H9 (cell line): Measurements from ENCODE around the gene SV2C. TPM values are rescaled to one million over a fixed set of nuclear protein-coding genes. Genes with fewer than 3 reads are reported as not detected.

Experiments
- DNase-seq: peaks from one replicate; pipeline ENCODE4 v3.0.0-alpha.2; 2017
- H2AFZ ChIP-seq: one replicate; pipeline ENCODE4 v1.6.1; 2013; ENCODE audit warnings: mild to moderate bottlenecking, low read length, control low read depth, moderate library complexity
- H2AK5ac ChIP-seq: 2 replicates; pipeline ENCODE4 v1.6.1; 2013; ENCODE audit warnings: low read length, control low read depth, mixed read lengths; ENCODE audit not compliant: insufficient read length
- H2BK120ac ChIP-seq: one replicate; pipeline ENCODE4 v1.6.1; 2013; ENCODE audit warnings: low read depth, mild to moderate bottlenecking, low read length, control low read depth, inconsistent platforms; ENCODE audit not compliant: poor library complexity, severe bottlenecking
- H2BK12ac ChIP-seq: 2 replicates; pipeline ENCODE4 v1.6.1; 2013; ENCODE audit warnings: low read length, control low read depth, mixed read lengths, low read depth; ENCODE audit not compliant: insufficient read length
- H2BK15ac ChIP-seq: 2 replicates; pipeline ENCODE4 v1.6.1; 2013; ENCODE audit warnings: low read depth, low read length, control low read depth
- H2BK20ac ChIP-seq: one replicate; pipeline ENCODE4 v1.6.1; 2013; ENCODE audit warnings: low read depth, mild to moderate bottlenecking, low read length, control low read depth, inconsistent platforms; ENCODE audit not compliant: poor library complexity, severe bottlenecking
- H2BK5ac ChIP-seq: 2 replicates; pipeline ENCODE4 v1.6.1; 2013; ENCODE audit warnings: low read length, control low read depth, mixed read lengths; ENCODE audit not compliant: insufficient read length
- H3K14ac ChIP-seq: 2 replicates; pipeline ENCODE4 v1.6.1; 2013; ENCODE audit warnings: low read length, control low read depth; ENCODE audit not compliant: insufficient read depth
- H3K18ac ChIP-seq: 2 replicates; pipeline ENCODE4 v1.6.1; 2013; ENCODE audit warnings: low read depth, mild to moderate bottlenecking, mixed read lengths, low read length, control low read depth; ENCODE audit not compliant: insufficient read length
- H3K23ac ChIP-seq: 2 replicates; pipeline ENCODE4 v1.6.1; 2013; ENCODE audit warnings: low read length, control low read depth, mixed read lengths, low read depth; ENCODE audit not compliant: insufficient read length
- H3K23me2 ChIP-seq: 2 replicates; pipeline ENCODE4 v1.6.1; 2013; ENCODE audit warnings: low read depth, mild to moderate bottlenecking, mixed read lengths, low read length, control low read depth; ENCODE audit not compliant: insufficient read length, poor library complexity, severe bottlenecking
- H3K27ac ChIP-seq: 2 replicates; pipeline ENCODE4 v1.5.1; 2013; ENCODE audit warnings: low read length, control low read depth, mixed read lengths, low read depth; ENCODE audit not compliant: insufficient read length
- H3K27me3 ChIP-seq: 2 replicates; pipeline ENCODE4 v1.6.1; 2013; ENCODE audit warnings: low read length, control low read depth, inconsistent platforms; ENCODE audit not compliant: insufficient read depth
- H3K4ac ChIP-seq: 2 replicates; pipeline ENCODE4 v1.6.1; 2013; ENCODE audit warnings: low read depth, mild to moderate bottlenecking, control low read depth, inconsistent platforms, low read length, moderate library complexity
- H3K4me1 ChIP-seq: 2 replicates; pipeline ENCODE4 v1.6.1; 2013; ENCODE audit warnings: low read length, control low read depth, inconsistent platforms; ENCODE audit not compliant: insufficient read depth
- H3K4me2 ChIP-seq: 2 replicates; pipeline ENCODE4 v1.6.1; 2013; ENCODE audit warnings: low read length, control low read depth, mixed read lengths; ENCODE audit not compliant: insufficient read length, insufficient read depth
- H3K56ac ChIP-seq: 2 replicates; pipeline ENCODE4 v1.6.1; 2013; ENCODE audit warnings: low read depth, mild to moderate bottlenecking, mixed read lengths, low read length, control low read depth; ENCODE audit not compliant: insufficient read length
- H3K79me1 ChIP-seq: 2 replicates; pipeline ENCODE4 v1.6.1; 2013; ENCODE audit warnings: low read depth, mild to moderate bottlenecking, moderate library complexity, low read length, control low read depth, inconsistent platforms; ENCODE audit not compliant: insufficient read depth, poor library complexity, severe bottlenecking
- H3K79me2 ChIP-seq: 2 replicates; pipeline ENCODE4 v1.6.1; 2013; ENCODE audit warnings: low read length, control low read depth, inconsistent platforms; ENCODE audit not compliant: insufficient read depth
- H3K9ac ChIP-seq: 2 replicates; pipeline ENCODE4 v1.6.1; 2013; ENCODE audit warnings: low read length, control low read depth, mixed read lengths; ENCODE audit not compliant: insufficient read length; ENCODE audit errors: extremely low read depth
- H3K9me3 ChIP-seq: one replicate; pipeline ENCODE4 v1.6.1; 2013; ENCODE audit warnings: low read depth, low read length, inconsistent platforms; ENCODE audit not compliant: control insufficient read depth
- H3T11ph ChIP-seq: one replicate; pipeline ENCODE4 v1.6.1; 2013; ENCODE audit warnings: mild to moderate bottlenecking, low read length, control low read depth, inconsistent platforms
- H4K20me1 ChIP-seq: one replicate; pipeline ENCODE4 v1.6.1; 2013; ENCODE audit not compliant: control insufficient read depth, insufficient read length, insufficient read depth
- H4K5ac ChIP-seq: 2 replicates; pipeline ENCODE4 v1.6.1; 2013; ENCODE audit warnings: low read depth, mild to moderate bottlenecking, mixed read lengths, low read length, control low read depth; ENCODE audit not compliant: insufficient read length
- H4K8ac ChIP-seq: replicated peaks from 2 replicates; pipeline ENCODE4 v1.6.1; 2013; ENCODE audit warnings: low read length, control low read depth, mixed read lengths, low read depth; ENCODE audit not compliant: insufficient read length
- H4K91ac ChIP-seq: 2 replicates; pipeline ENCODE4 v1.6.1; 2013; ENCODE audit warnings: low read depth, mild to moderate bottlenecking, moderate library complexity, mixed read lengths, low read length, control low read depth; ENCODE audit not compliant: insufficient read length
- H3K27ac Mint-ChIP-seq, 3 experiments: 2 replicates in 2 of 3; 3 replicates in 1 of 3; pipeline ENCODE4 v1.8.0; 2020 to 2021; ENCODE audit warnings: mixed read lengths in 3 of 3, mild to moderate bottlenecking in 1 of 3, moderate library complexity in 1 of 3
- H3K27me3 Mint-ChIP-seq: 2 replicates; pipeline ENCODE4 v1.8.0; 2021; ENCODE audit warnings: low read depth, mild to moderate bottlenecking, moderate library complexity, mixed read lengths
- H3K36me3 Mint-ChIP-seq, 3 experiments: 2 replicates in 2 of 3; 3 replicates in 1 of 3; pipeline ENCODE4 v1.8.0; 2020 to 2021; ENCODE audit warnings: low read depth in 3 of 3, mixed read lengths in 3 of 3; ENCODE audit not compliant: insufficient read depth in 1 of 3
- H3K4me1 Mint-ChIP-seq, 2 experiments: 2 replicates each; pipeline ENCODE4 v1.8.0; 2020; ENCODE audit warnings: mixed read lengths in 2 of 2
- H3K4me3 Mint-ChIP-seq, 2 experiments: 2 replicates in 1 of 2; 3 replicates in 1 of 2; pipeline ENCODE4 v1.8.0; 2020 to 2021; ENCODE audit warnings: mild to moderate bottlenecking in 2 of 2, mixed read lengths in 2 of 2, moderate library complexity in 1 of 2
- H3K9me3 Mint-ChIP-seq, 2 experiments: 2 replicates in 1 of 2; 3 replicates in 1 of 2; pipeline ENCODE4 v1.8.0; 2020; ENCODE audit warnings: mild to moderate bottlenecking in 2 of 2, mixed read lengths in 2 of 2, moderate library complexity in 1 of 2
- CTCF ChIP-seq: fragments of 200-600 bp; sonication (generic); conservative IDR thresholded peaks from 3 replicates; pipeline ENCODE4 v1.8.0; 2021; ENCODE audit warnings: antibody characterized with exemption, mild to moderate bottlenecking
- WGBS: extraction: QIAGEN DNeasy Blood & Tissue Kit; methylation state at CpG from one replicate; pipeline ENCODE4 v1.1.7; 2013; ENCODE audit warnings: missing lambda C conversion rate, low lambda C conversion rate, mixed read lengths; ENCODE audit not compliant: insufficient read length; ENCODE audit errors: extremely low coverage; 5-methylcytosine and 5-hydroxymethylcytosine counted together
- total RNA-seq: library from RNA; stranded (reverse); gene quantifications from 2 replicates; pipeline ENCODE4 v1.2.1, GENCODE V29; 2021

The SV2C gene
- total RNA-seq, 1 experiment from 2014 or later = 0.09 TPM

- Histone ChIP-seq H4K5ac (no peak overlapping the region), H3K79me1 (no peaks in the 10 kb centered on the region), H2AFZ (no peak overlapping the region), H4K91ac (no peak overlapping the region), H2BK12ac (no peak overlapping the region), H3K4me1 (no peaks in the 10 kb centered on the region), H3K56ac (no peak overlapping the region), H3K23me2 (no peaks in the 10 kb centered on the region), H3K18ac (peak overlapping the region; percentile 21), H3K4me2 (no peak overlapping the region), H3K9ac (no peak overlapping the region), H3K27me3 (no peaks in the 10 kb centered on the region), H3K27ac (no peak overlapping the region), H3K14ac (no peak overlapping the region), H3K79me2 (no peaks in the 10 kb centered on the region), H3K9me3 (no peaks in the 10 kb centered on the region), H4K8ac (no peak overlapping the region), H3T11ph (no peak overlapping the region), H3K4ac (no peak overlapping the region), H2BK5ac (no peak overlapping the region), H2BK20ac (no peak overlapping the region), H2BK15ac (no peak overlapping the region), H4K20me1 (no peaks in the 10 kb centered on the region), H2AK5ac (no peak overlapping the region), H3K23ac (no peak overlapping the region), H2BK120ac (no peak overlapping the region)
- Mint-ChIP-seq H3K4me1 (peaks cover 6 to 8% of the 10 kb centered on the region in 2 experiments; a peak in 3 of 4 replicates), H3K9me3 (peaks cover 0 to under 1% of the 10 kb centered on the region in 2 experiments; a peak in 2 of 5 replicates), H3K36me3 (no peaks in the 10 kb centered on the region), H3K27ac (no peak overlapping the region), H3K4me3 (no peak overlapping the region), H3K27me3 (peaks cover 15% of the 10 kb centered on the region)
- no peak for DNase-seq
- no peak for TF ChIP-seq CTCF
- 100% methylated on average over 5 of the region's 6 CpGs for WGBS
These were observed 174.1 kb downstream of the SV2C start for GRCh38 chr5:76257225-76257833.
